Tibial artery (tissue), 4 donors: ENCODE measurements around the gene MUC6.

Experiments used
- DNase-seq, 2 donors: peaks; one replicate each; pipeline ENCODE4 v3.0.0-alpha.2; 2019
- H3K27ac ChIP-seq, 2 donors: fragments of 200-600 bp; sonication (generic) in 1 of 2; 1 replicate in 1 of 2; 2 replicates in 1 of 2; pipeline ENCODE4 v1.5.1; 2018 to 2019; ENCODE audit warnings: mild to moderate bottlenecking in 1 of 2
- H3K27me3 ChIP-seq, 2 donors: fragments of 200-600 bp; sonication (generic) in 1 of 2; one replicate each; pipeline versions ENCODE4 v1.5.1 to v1.6.0; 2016 to 2019
- H3K36me3 ChIP-seq, 3 donors: fragments of 200-600 bp; sonication (generic) in 2 of 3; one replicate each; pipeline ENCODE4 v1.5.1; 2016 to 2019; ENCODE audit warnings: mild to moderate bottlenecking in 2 of 3
- H3K4me1 ChIP-seq, 4 donors: fragments of 200-600 bp; sonication (generic) in 2 of 4; 1 replicate in 3 of 4; 2 replicates in 1 of 4; pipeline ENCODE4 v1.5.1; 2016 to 2019
- H3K4me3 ChIP-seq, 2 donors: fragments of 200-600 bp; sonication (generic) in 1 of 2; 1 replicate in 1 of 2; 2 replicates in 1 of 2; pipeline ENCODE4 v1.5.1; 2018 to 2019; ENCODE audit warnings: mild to moderate bottlenecking in 2 of 2
- H3K9me3 ChIP-seq, 3 donors: fragments of 200-600 bp; sonication (generic) in 1 of 3; one replicate each; pipeline ENCODE4 v1.5.1; 2016 to 2019
- intact Hi-C: fragments of 100-400 bp; cut with DNase I; formaldehyde crosslinking; loops from one replicate; pipeline ENCODE4 v1.15.0; 2023; ENCODE audit warnings: low total_unique reads
- TF ChIP-seq, protein P1 (sequence below), 2 experiments: fragments of 200-600 bp in 1 of 2; fragments of 450-650 bp in 1 of 2; IDR thresholded peaks; one replicate each; pipeline ENCODE4 v1.5.1; 2017 to 2019; ENCODE audit warnings: antibody characterized with exemption in 2 of 2, mild to moderate bottlenecking in 1 of 2, moderate library complexity in 1 of 2

MUC6 gene

DNA sequence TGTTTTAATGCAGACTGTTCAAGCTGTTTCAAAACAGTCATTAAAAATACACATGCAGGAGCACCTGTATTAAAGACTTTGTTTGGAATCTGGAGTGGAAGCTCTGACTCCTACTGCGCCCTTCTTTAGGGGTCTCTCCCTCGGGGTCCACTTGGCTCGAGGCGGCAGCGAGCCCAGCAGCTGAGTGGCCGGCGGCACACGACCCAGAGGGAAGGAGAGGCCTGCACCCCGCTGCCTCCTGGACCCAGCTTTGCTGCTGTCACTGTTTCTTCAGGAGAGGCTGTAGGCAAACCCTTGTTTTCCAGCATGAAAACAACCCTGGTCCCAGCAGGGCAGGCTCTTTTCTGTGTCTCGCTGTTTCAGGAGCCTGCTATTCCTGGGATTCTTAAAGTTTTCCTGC is 29.2 kb downstream of the MUC6 start:
- TF ChIP-seq, protein P1, sequence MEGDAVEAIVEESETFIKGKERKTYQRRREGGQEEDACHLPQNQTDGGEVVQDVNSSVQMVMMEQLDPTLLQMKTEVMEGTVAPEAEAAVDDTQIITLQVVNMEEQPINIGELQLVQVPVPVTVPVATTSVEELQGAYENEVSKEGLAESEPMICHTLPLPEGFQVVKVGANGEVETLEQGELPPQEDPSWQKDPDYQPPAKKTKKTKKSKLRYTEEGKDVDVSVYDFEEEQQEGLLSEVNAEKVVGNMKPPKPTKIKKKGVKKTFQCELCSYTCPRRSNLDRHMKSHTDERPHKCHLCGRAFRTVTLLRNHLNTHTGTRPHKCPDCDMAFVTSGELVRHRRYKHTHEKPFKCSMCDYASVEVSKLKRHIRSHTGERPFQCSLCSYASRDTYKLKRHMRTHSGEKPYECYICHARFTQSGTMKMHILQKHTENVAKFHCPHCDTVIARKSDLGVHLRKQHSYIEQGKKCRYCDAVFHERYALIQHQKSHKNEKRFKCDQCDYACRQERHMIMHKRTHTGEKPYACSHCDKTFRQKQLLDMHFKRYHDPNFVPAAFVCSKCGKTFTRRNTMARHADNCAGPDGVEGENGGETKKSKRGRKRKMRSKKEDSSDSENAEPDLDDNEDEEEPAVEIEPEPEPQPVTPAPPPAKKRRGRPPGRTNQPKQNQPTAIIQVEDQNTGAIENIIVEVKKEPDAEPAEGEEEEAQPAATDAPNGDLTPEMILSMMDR (IDR thresholded peaks at IDR 0.05): no peak

DNA sequence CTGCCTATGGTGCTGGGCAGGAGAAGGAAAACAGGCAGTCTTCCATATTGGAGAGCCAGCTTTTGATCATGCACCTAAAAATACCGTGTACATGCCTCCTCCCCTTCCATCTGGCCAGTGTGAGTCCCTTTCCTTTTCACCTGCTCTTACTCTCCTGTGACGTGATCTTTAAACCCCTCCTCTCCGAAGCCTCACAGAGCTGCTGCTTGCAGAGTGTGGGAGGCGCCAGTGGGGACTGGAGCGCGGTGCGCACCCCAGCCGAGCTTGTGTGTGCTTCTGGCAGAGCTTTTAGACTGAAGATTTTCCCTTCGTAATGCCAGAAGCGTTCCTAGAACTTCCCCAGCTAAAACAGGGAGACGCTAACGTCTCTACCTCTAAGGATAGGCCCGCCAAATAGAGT is 29.8 kb downstream of the MUC6 start:
- no peak overlapping the region for H3K4me3 ChIP-seq
- TF ChIP-seq, protein P1 (IDR thresholded peaks at IDR 0.05): no peak
- peaks cover 32 to 100% (median 87%) of the 10 kb centered on the region in 3 donors for H3K36me3 ChIP-seq
- H3K27me3 ChIP-seq: no peaks in the 10 kb centered on the region
- intact Hi-C loops: no loop called here
- no peak for DNase-seq
- H3K4me1 ChIP-seq: no peaks in the 10 kb centered on the region
- no peaks in the 10 kb centered on the region for H3K9me3 ChIP-seq
- H3K27ac ChIP-seq: no peak overlapping the region

More for the DNA sequence above, 29.2 kb downstream of the MUC6 start:
- no peak overlapping the region for H3K4me3 ChIP-seq
- no peaks in the 10 kb centered on the region for H3K4me1 ChIP-seq
- peaks cover 33 to 100% (median 87%) of the 10 kb centered on the region in 3 donors for H3K36me3 ChIP-seq
- intact Hi-C loops: no loop called here
- H3K27me3 ChIP-seq: no peaks in the 10 kb centered on the region
- no peaks in the 10 kb centered on the region for H3K9me3 ChIP-seq
- no peak for DNase-seq
- H3K27ac ChIP-seq: no peak overlapping the region

DNA sequence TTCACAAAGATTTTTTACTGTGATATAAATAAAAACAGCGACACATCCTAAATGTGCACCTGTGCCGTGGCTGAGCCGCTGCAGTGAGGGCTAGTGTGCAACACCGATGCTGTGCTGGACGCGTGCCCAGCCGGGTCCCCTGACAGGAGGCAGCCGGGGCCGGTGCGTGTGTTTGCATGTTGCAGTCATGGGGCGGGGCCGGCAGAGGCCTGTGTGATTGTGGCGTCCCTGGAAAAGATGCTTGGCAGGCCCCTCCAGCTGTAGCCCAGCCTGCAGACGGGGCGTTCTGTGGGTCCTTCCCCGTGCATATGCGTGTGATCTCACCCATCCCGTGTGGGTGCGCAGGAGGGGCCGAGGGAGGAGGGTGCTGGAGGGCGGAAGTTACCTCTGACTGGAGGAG is 30.6 kb downstream of the MUC6 start:
- no peak for DNase-seq
- H3K27ac ChIP-seq: no peak overlapping the region

DNA sequence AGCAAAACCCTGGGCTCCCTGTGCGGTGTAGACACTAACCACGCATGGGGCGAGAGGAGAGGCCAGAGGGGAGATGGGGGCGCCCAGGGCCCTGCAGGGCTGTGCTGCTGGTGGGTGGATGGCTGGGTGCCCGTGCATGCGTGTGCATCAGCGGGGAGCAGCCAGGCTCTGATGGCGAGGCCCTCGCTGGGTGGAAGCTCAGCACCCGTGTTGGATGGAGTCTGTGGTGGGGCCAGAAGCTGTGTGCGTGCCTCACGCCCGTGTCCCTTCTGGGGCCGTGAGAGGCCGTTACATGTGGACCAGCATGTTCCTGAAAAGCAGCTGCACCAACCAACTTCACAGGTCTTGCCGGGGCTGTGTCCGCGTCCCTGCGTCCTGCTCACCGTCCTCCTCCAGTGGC is 33.4 kb downstream of the MUC6 start:
- Histone ChIP-seq H3K27ac (no peak overlapping the region), H3K4me1 (no peaks in the 10 kb centered on the region), H3K4me3 (no peak overlapping the region), H3K36me3 (peaks cover 17 to 94% (median 74%) of the 10 kb centered on the region in 3 donors), H3K9me3 (no peaks in the 10 kb centered on the region), H3K27me3 (no peaks in the 10 kb centered on the region)
- TF ChIP-seq, protein P1 (IDR thresholded peaks at IDR 0.05): no peak
- intact Hi-C loops: no loop called here
- DNase-seq: no peak

More for the DNA sequence above, 30.6 kb downstream of the MUC6 start:
- TF ChIP-seq, protein P1 (IDR thresholded peaks at IDR 0.05): no peak
- intact Hi-C loops: no loop called here
- no peaks in the 10 kb centered on the region for H3K9me3 ChIP-seq
- peaks cover 32 to 100% (median 87%) of the 10 kb centered on the region in 3 donors for H3K36me3 ChIP-seq
- H3K4me1 ChIP-seq: no peaks in the 10 kb centered on the region
- H3K27me3 ChIP-seq: no peaks in the 10 kb centered on the region
- no peak overlapping the region for H3K4me3 ChIP-seq

DNA sequence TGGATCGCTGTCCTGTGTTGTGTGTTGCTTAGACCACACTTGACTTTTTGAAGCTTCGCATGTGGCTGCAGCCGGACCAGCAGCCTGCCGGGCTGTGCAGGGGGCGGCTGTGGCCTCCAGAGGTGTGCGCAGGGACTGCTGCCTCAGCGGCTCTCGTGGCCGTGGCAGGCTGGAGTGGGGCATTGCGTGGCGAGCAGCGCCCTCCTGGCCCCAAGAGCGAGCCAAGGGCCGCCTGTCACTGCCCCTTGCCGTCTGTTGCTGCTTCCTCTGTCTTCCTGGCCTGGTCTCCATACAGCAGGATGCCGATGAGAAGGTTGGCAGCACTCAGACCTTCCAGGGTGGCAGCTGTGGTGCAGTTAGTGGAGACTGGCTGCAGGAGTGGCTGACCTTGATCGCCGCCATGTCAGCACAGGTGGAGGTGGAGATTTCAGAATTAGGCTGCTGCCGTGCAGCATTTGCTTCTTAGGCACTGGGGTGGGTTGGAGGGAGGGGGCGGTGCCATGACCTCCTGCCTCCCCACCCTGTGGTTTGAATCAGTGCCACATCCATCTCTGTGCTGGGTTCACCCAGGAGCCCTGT is 34.0 kb downstream of the MUC6 start:
- H3K4me1 ChIP-seq: no peaks in the 10 kb centered on the region
- H3K27ac ChIP-seq: no peak overlapping the region
- TF ChIP-seq, protein P1 (IDR thresholded peaks at IDR 0.05): no peak
- no peak for DNase-seq
- H3K4me3 ChIP-seq: no peak overlapping the region
- intact Hi-C loops: no loop called here
- H3K36me3 ChIP-seq: peaks cover 17 to 93% (median 67%) of the 10 kb centered on the region in 3 donors
- H3K9me3 ChIP-seq: no peaks in the 10 kb centered on the region
- H3K27me3 ChIP-seq: no peaks in the 10 kb centered on the region
